ENCODE results near the gene POLR3B.

GRCh38 chr12:106423291-106423690 lies 65.7 kb downstream of the POLR3B start:
- TF ChIP-seq ZFX (IDR thresholded peaks at IDR 0.05) (no peak), CTCF (conservative IDR thresholded peaks at IDR 0.05) (no peak)

Data from C4-2B (cell line).